A549 treated with Hydrocortisone at 1 μM for 4 hours (cell line): ENCODE measurements around the gene SEZ6L2. TPM values are rescaled to one million over a fixed set of nuclear protein-coding genes. Genes with fewer than 3 reads are reported as not detected.

Experiments used
- total RNA-seq: library from RNA; stranded (reverse); fragments of 200-300 nt; extraction: Qiagen RNA extraction; gene quantifications from 5 replicates; pipeline ENCODE4 v1.2.3, GENCODE V29; 2022

The SEZ6L2 gene
- total RNA-seq = 18.2 to 22.4 TPM (median 20.4 TPM) in 5 replicates

DNA sequence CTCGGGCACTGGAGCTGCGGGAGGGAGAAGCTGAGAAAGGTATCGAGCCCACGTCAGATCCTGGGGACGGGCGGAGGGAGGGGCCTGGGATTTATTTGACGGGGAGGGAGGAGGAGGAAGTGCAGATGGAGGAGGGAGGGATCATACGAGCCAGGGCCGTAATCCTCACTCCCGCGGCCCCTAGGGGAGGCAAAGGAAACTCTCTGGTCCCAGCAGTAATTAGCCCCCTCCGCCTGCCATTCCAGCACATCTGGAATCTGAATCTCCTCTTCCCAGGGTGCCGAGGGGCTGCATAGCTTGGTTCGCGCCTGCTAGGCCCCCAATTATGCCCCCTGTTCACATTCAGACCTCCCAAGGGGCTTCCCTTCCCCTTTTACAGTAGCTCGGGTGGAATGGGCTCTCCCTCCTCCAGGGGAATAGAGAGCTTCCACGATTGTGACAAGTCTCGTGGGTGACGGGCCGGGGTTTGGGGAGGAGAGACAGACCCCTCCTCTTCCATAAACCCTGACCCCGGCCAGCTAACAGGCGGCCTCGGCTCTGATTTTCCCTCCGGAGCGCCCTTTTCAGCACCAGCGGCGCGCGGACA lies at the start of gene SEZ6L2:
SEZ6L2 (minus strand) TSS at position 35 of the 586 bp plus-strand sequence. CDS start 531 bp downstream, outside the sequence.

GRCh38 chr16:29925781-29926710 lies 26.7 kb upstream of the SEZ6L2 start, which contains the start of gene KCTD13:
TSS of gene KCTD13 (minus strand) at chr16:29926226. CDS start at chr16:29926033, 193 bp downstream.

GRCh38 chr16:29900102-29900887 lies 945 bp upstream of the SEZ6L2 start, which contains the start of gene ASPHD1:
TSS of gene ASPHD1 (plus strand) at chr16:29900488. CDS start at chr16:29900972, 484 bp downstream.

GRCh38 chr16:29862884-29863668 lies 36.3 kb downstream of the SEZ6L2 start, which contains the start of gene CDIPT:
TSS of gene CDIPT (minus strand) at chr16:29863226. CDS start at chr16:29862857, 369 bp downstream.

Other genes starting within 250 kb of the SEZ6L2 start
- gene SPN, start 236.3 kb downstream of the SEZ6L2 start, total RNA-seq = 0.02 TPM in 1 of 5 replicates, not detected in the others
- 0.53 to 0.90 TPM (median 0.87 TPM) in 5 replicates for gene QPRT, start 220.4 kb downstream of the SEZ6L2 start, total RNA-seq
- gene C16orf54, start 153.6 kb downstream of the SEZ6L2 start, total RNA-seq = not detected in 5 replicates
- gene ZG16, start 121.3 kb downstream of the SEZ6L2 start, total RNA-seq = not detected in 5 replicates
- 86.4 to 92.6 TPM (median 90.5 TPM) in 5 replicates for gene KIF22, start 108.8 kb downstream of the SEZ6L2 start, total RNA-seq
- 160 to 170 TPM (median 168 TPM) in 5 replicates for gene MAZ, start 93.0 kb downstream of the SEZ6L2 start, total RNA-seq
- gene PRRT2, start 87.4 kb downstream of the SEZ6L2 start, total RNA-seq = 0.26 to 0.52 TPM (median 0.31 TPM) in 5 replicates
- gene PAGR1, start 83.4 kb downstream of the SEZ6L2 start, total RNA-seq = 38.6 to 43.2 TPM (median 40.7 TPM) in 5 replicates
- 131 to 146 TPM (median 140 TPM) in 5 replicates for gene MVP, start 79.1 kb downstream of the SEZ6L2 start, total RNA-seq
- 67.9 to 92.6 TPM (median 87.4 TPM) in 5 replicates for gene CDIPT, start 36.3 kb downstream of the SEZ6L2 start, total RNA-seq
- gene ASPHD1, start 938 bp upstream of the SEZ6L2 start, total RNA-seq = 15.8 to 26.9 TPM (median 23.3 TPM) in 5 replicates
- gene KCTD13, start 26.7 kb upstream of the SEZ6L2 start, total RNA-seq = 12.0 to 15.5 TPM (median 13.9 TPM) in 5 replicates
- gene TMEM219, start 62.5 kb upstream of the SEZ6L2 start, total RNA-seq = 83.5 to 102 TPM (median 96.1 TPM) in 5 replicates
- gene TAOK2, start 74.3 kb upstream of the SEZ6L2 start, total RNA-seq = 28.0 to 31.9 TPM (median 30.9 TPM) in 5 replicates
- gene HIRIP3, start 96.1 kb upstream of the SEZ6L2 start, total RNA-seq = 14.5 to 17.7 TPM (median 15.5 TPM) in 5 replicates
- 94.8 to 122 TPM (median 102 TPM) in 5 replicates for gene INO80E, start 96.7 kb upstream of the SEZ6L2 start, total RNA-seq
- gene DOC2A, start 111.5 kb upstream of the SEZ6L2 start, total RNA-seq = 1.5 to 2.5 TPM (median 2.0 TPM) in 5 replicates
- not detected in 5 replicates for gene C16orf92, start 123.6 kb upstream of the SEZ6L2 start, total RNA-seq
- gene TLCD3B, start 131.7 kb upstream of the SEZ6L2 start, total RNA-seq = 0.18 to 0.43 TPM (median 0.32 TPM) in 5 replicates
- 1,622 to 1,806 TPM (median 1,747 TPM) in 5 replicates for gene ALDOA, start 166.2 kb upstream of the SEZ6L2 start, total RNA-seq
- 137 to 149 TPM (median 140 TPM) in 5 replicates for gene PPP4C, start 176.4 kb upstream of the SEZ6L2 start, total RNA-seq
- 0.23 to 0.33 TPM (median 0.28 TPM) in 5 replicates for gene TBX6, start 192.4 kb upstream of the SEZ6L2 start, total RNA-seq
- gene YPEL3, start 196.7 kb upstream of the SEZ6L2 start, total RNA-seq = 4.2 to 10.2 TPM (median 7.7 TPM) in 5 replicates
- 1.2 to 1.5 TPM (median 1.3 TPM) in 5 replicates for gene GDPD3, start 214.0 kb upstream of the SEZ6L2 start, total RNA-seq
- gene MAPK3, start 223.7 kb upstream of the SEZ6L2 start, total RNA-seq = 32.3 to 36.4 TPM (median 35.2 TPM) in 5 replicates